Activated CD8-positive, alpha-beta memory T cell treated with anti-CD3 and anti-CD28 coated beads, Interleukin-2, amount 50 U/mL, for 1 hour (primary cell): ENCODE data around the gene LPP.

Experiments used
- DNase-seq: peaks from one replicate; pipeline ENCODE4 v3.0.0-alpha.2; 2020; ENCODE audit errors: extremely low read depth

Gene LPP

GRCh38 chr3:188510366-188510765, 356.4 kb downstream of the LPP start:
- no peak for DNase-seq

GRCh38 chr3:188513662-188514328, 359.8 kb downstream of the LPP start:
- no peak for DNase-seq

- DNase-seq, result no peak
Measured at GRCh38 chr3:188516515-188516914, 362.6 kb downstream of the LPP start.

GRCh38 chr3:188518416-188518815, 364.5 kb downstream of the LPP start:
- no peak for DNase-seq

GRCh38 chr3:188518835-188519452, 365.0 kb downstream of the LPP start:
- DNase-seq, result no peak

GRCh38 chr3:188520466-188520865, 366.5 kb downstream of the LPP start:
- DNase-seq, result no peak

GRCh38 chr3:188522115-188522514, 368.2 kb downstream of the LPP start:
- DNase-seq, result no peak

GRCh38 chr3:188523291-188523690, 369.3 kb downstream of the LPP start:
- DNase-seq, result no peak

GRCh38 chr3:188524052-188524451, 370.1 kb downstream of the LPP start:
- DNase-seq, result no peak

- no peak for DNase-seq
Measured at GRCh38 chr3:188526057-188526456, 372.1 kb downstream of the LPP start.

GRCh38 chr3:188527389-188527788, 373.4 kb downstream of the LPP start:
- no peak for DNase-seq

- DNase-seq, result no peak
Measured at GRCh38 chr3:188528396-188528795, 374.4 kb downstream of the LPP start.

- no peak for DNase-seq
Measured at GRCh38 chr3:188529228-188529627, 375.3 kb downstream of the LPP start.

GRCh38 chr3:188530226-188530625, 376.3 kb downstream of the LPP start:
- no peak for DNase-seq

- DNase-seq, result no peak
Measured at GRCh38 chr3:188531210-188531609, 377.3 kb downstream of the LPP start.

- no peak for DNase-seq
Measured at GRCh38 chr3:188533172-188533571, 379.2 kb downstream of the LPP start.

- DNase-seq, result no peak
Measured at GRCh38 chr3:188533612-188534357, 379.8 kb downstream of the LPP start.

- DNase-seq, result no peak
Measured at GRCh38 chr3:188534633-188535032, 380.7 kb downstream of the LPP start.

- DNase-seq, result no peak
Measured at GRCh38 chr3:188537606-188538005, 383.6 kb downstream of the LPP start.

- no peak for DNase-seq
Measured at GRCh38 chr3:188539037-188539436, 385.1 kb downstream of the LPP start.

GRCh38 chr3:188539631-188540194, 385.8 kb downstream of the LPP start:
- DNase-seq, result no peak

GRCh38 chr3:188542196-188542595, 388.2 kb downstream of the LPP start:
- DNase-seq, result no peak

- no peak for DNase-seq
Measured at GRCh38 chr3:188544012-188544411, 390.1 kb downstream of the LPP start.
